K562 (cell line): ENCODE results near the gene TSPAN15. TPM values are rescaled to one million over a fixed set of nuclear protein-coding genes. Genes with fewer than 3 reads are reported as not detected.

ENCODE experiments used
- ADNP ChIP-seq: fragments of 200-800 bp; sonication (Bioruptor generic); IDR thresholded peaks from 2 replicates; pipeline ENCODE4 v1.6.1; 2016; ENCODE audit warnings: missing genetic modification characterization, missing compliant biosample characterization
- DACH1 ChIP-seq: fragments of 450-650 bp; IDR thresholded peaks from 2 replicates; pipeline ENCODE4 v1.6.1; 2018; ENCODE audit not compliant: partially characterized antibody
- ESRRB ChIP-seq: fragments of 250-450 bp; sonication (Bioruptor Pico); IDR thresholded peaks from 2 replicates; pipeline ENCODE4 v1.5.0; 2020; ENCODE audit warnings: mild to moderate bottlenecking, moderate library complexity, borderline replicate concordance
- HDAC1 ChIP-seq, 2 experiments: fragments of 450-650 bp; IDR thresholded peaks; 2 replicates each; pipeline ENCODE4 v1.6.1; 2016 to 2017; ENCODE audit warnings: inconsistent platforms in 1 of 2, mild to moderate bottlenecking in 1 of 2, moderate library complexity in 1 of 2
- JUND ChIP-seq, 2 experiments: IDR thresholded peaks; 2 replicates in 1 of 2; 3 replicates in 1 of 2; pipeline ENCODE4 v1.6.1; 2011; ENCODE audit warnings: borderline replicate concordance in 2 of 2, low read depth in 2 of 2, low read length in 2 of 2, improper control_type of control experiment in 1 of 2, missing biosample characterization in 1 of 2, missing genetic modification characterization in 1 of 2, missing genetic modification reagents in 1 of 2
- KLF10 ChIP-seq: fragments of 250-450 bp; sonication (Bioruptor Pico); IDR thresholded peaks from 2 replicates; pipeline ENCODE4 v1.6.1; 2021; ENCODE audit warnings: matching md5 sums
- MTA2 ChIP-seq: fragments of 450-650 bp; IDR thresholded peaks from 2 replicates; pipeline ENCODE4 v1.6.1; 2016; ENCODE audit warnings: low read depth
- NCOA2 ChIP-seq, 2 experiments: fragments of 450-650 bp; IDR thresholded peaks; 2 replicates each; pipeline ENCODE4 v1.6.1; 2018; ENCODE audit warnings: mild to moderate bottlenecking in 2 of 2, moderate library complexity in 1 of 2; ENCODE audit not compliant: partially characterized antibody in 2 of 2
- NKRF ChIP-seq: fragments of 450-650 bp; IDR thresholded peaks from 2 replicates; pipeline ENCODE4 v1.6.1; 2016; ENCODE audit warnings: borderline replicate concordance
- NR2C1 ChIP-seq, 2 experiments: fragments of 450-650 bp; IDR thresholded peaks; 2 replicates each; pipeline ENCODE4 v1.6.1; 2017; ENCODE audit warnings: mild to moderate bottlenecking in 2 of 2, antibody characterized with exemption in 1 of 2, inconsistent platforms in 1 of 2, missing compliant biosample characterization in 1 of 2, missing genetic modification characterization in 1 of 2
- PBX2 ChIP-seq, 2 experiments: IDR thresholded peaks in 1 of 2; conservative IDR thresholded peaks in 1 of 2; 2 replicates each; pipeline ENCODE4 v1.6.1; 2016; ENCODE audit warnings: low read depth in 2 of 2, mild to moderate bottlenecking in 1 of 2, missing compliant biosample characterization in 1 of 2, missing genetic modification characterization in 1 of 2, moderate library complexity in 1 of 2
- SNAPC5 ChIP-seq: fragments of 250-450 bp; sonication (Bioruptor Pico); IDR thresholded peaks from 2 replicates; pipeline ENCODE4 v1.8.0; 2021; ENCODE audit warnings: moderate library complexity, mild to moderate bottlenecking, inconsistent platforms
- TCF15 ChIP-seq: fragments of 250-450 bp; sonication (Bioruptor Pico); IDR thresholded peaks from 2 replicates; pipeline ENCODE4 v1.8.0; 2022; ENCODE audit warnings: moderate library complexity, mild to moderate bottlenecking, inconsistent platforms
- TGIF2 ChIP-seq: sonication (generic); formaldehyde crosslinking; IDR thresholded peaks from 2 replicates; pipeline ENCODE4 v1.8.1; 2022; ENCODE audit warnings: mild to moderate bottlenecking, missing genetic modification reagents, moderate library complexity
- ZBTB17 ChIP-seq: fragments of 450-650 bp; formaldehyde crosslinking; IDR thresholded peaks from 2 replicates; pipeline ENCODE4 v1.4.0; 2020; ENCODE audit warnings: mild to moderate bottlenecking
- ZBTB7A ChIP-seq: IDR thresholded peaks from 2 replicates; pipeline ENCODE4 v1.6.1; 2011; ENCODE audit warnings: low read depth, mild to moderate bottlenecking, low read length, moderate library complexity, borderline replicate concordance; ENCODE audit not compliant: control insufficient read depth
- ZFP30 ChIP-seq: fragments of 250-450 bp; sonication (Bioruptor Pico); IDR thresholded peaks from 2 replicates; pipeline ENCODE4 v1.8.0; 2022; ENCODE audit warnings: moderate library complexity, mild to moderate bottlenecking, inconsistent platforms, borderline replicate concordance
- ZNF398 ChIP-seq: fragments of 250-450 bp; sonication (Bioruptor Pico); IDR thresholded peaks from 2 replicates; pipeline ENCODE4 v1.8.0; 2021; ENCODE audit warnings: moderate library complexity, mild to moderate bottlenecking, inconsistent platforms
- ZNF444 ChIP-seq: fragments of 250-450 bp; sonication (Bioruptor Pico); IDR thresholded peaks from 2 replicates; pipeline ENCODE4 v1.4.0; 2020; ENCODE audit warnings: mild to moderate bottlenecking, moderate library complexity
- ZNF695 ChIP-seq: fragments of 450-650 bp; formaldehyde crosslinking; IDR thresholded peaks from 2 replicates; pipeline ENCODE4 v1.4.0; 2020; ENCODE audit warnings: mild to moderate bottlenecking, moderate library complexity
- ZNF764 ChIP-seq: fragments of 250-450 bp; sonication (Bioruptor Pico); IDR thresholded peaks from 2 replicates; pipeline ENCODE4 v1.4.0; 2020; ENCODE audit warnings: low read depth, mild to moderate bottlenecking, moderate library complexity
- polyA plus RNA-seq, 8 experiments: library from polyadenylated mRNA; depleted of rRNA in 4 of 8; stranded (reverse) in 5 of 8; unstranded in 3 of 8; fragments of >200 nt; fragmentation: Nextera tagmentation in 2 of 8; fragmentation: Illumina TruSeq in 1 of 8; extraction: Ambion mirVana in 2 of 8; extraction: Trizol in 1 of 8; gene quantifications; 2 replicates each; pipeline versions ENCODE4 v1.2.1 to v1.2.3, GENCODE V29; 2011 to 2014; ENCODE audit warnings: inconsistent platforms in 1 of 8, missing spikeins in 1 of 8
- total RNA-seq, 7 experiments: library from RNA; depleted of rRNA in 6 of 7; stranded (reverse); fragments of >200 nt in 6 of 7; fragmentation: Illumina TruSeq in 2 of 7; extraction: Trizol in 2 of 7; gene quantifications; 2 replicates each; pipeline versions ENCODE4 v1.2.1 to v1.2.3, GENCODE V29; 2011 to 2021; ENCODE audit warnings: low replicate concordance in 1 of 7

Gene TSPAN15
- total and polyA plus RNA-seq, 9 of the 15 experiments (the other 6 are each of a cell fraction or from before 2014, with no cell fraction given): 0.33 to 1.0 (median 0.45) TPM; not detected in 2

GRCh38 chr10:69446650-69447151, 4.6 kb upstream of the TSPAN15 start (continued):
- TF ChIP-seq JUND (IDR thresholded peaks at IDR 0.05; ENCODE audit: borderline replicate concordance, low read depth, low read length): peak; percentile 79
- TF ChIP-seq JUND (tag; IDR thresholded peaks at IDR 0.05; ENCODE audit: borderline replicate concordance, low read depth, low read length): peak; percentile 85; the same call in 2 of the 3 replicates
- no peak for TF ChIP-seq ZNF444 (CRISPR knock-in tag)
- no peak for TF ChIP-seq KLF10 (CRISPR knock-in tag)
- no peak for TF ChIP-seq TGIF2 (CRISPR knock-in tag)
- no peak for TF ChIP-seq NCOA2 (IDR thresholded peaks at IDR 0.05; ENCODE audit: partially characterized antibody in 2 of 2)
- no peak for TF ChIP-seq PBX2 (CRISPR knock-in tag; IDR thresholded peaks at IDR 0.05; ENCODE audit: low read depth)
- TF ChIP-seq PBX2 (tag; conservative IDR thresholded peaks at IDR 0.05; ENCODE audit: low read depth): peak; percentile 64
- TF ChIP-seq SNAPC5 (CRISPR knock-in tag): no peak
- TF ChIP-seq ZBTB17: no peak
- no peak for TF ChIP-seq MTA2
- no peak for TF ChIP-seq ZFP30
- TF ChIP-seq DACH1: no peak
- TF ChIP-seq ZNF695 (CRISPR knock-in tag): no peak
- TF ChIP-seq ADNP: no peak
- TF ChIP-seq ZBTB7A: no peak
- no peak for TF ChIP-seq TCF15 (CRISPR knock-in tag)
- no peak for TF ChIP-seq ZNF764 (CRISPR knock-in tag)
- no peak for TF ChIP-seq ESRRB (CRISPR knock-in tag)
- no peak for TF ChIP-seq HDAC1 (IDR thresholded peaks at IDR 0.05)
- TF ChIP-seq NR2C1 (IDR thresholded peaks at IDR 0.05): no peak
- TF ChIP-seq NR2C1 (tag; IDR thresholded peaks at IDR 0.05): no peak
- TF ChIP-seq ZNF398: no peak
- TF ChIP-seq NKRF: no peak
